ENCODE results near the gene ATXN3L. TPM values are rescaled to one million over a fixed set of nuclear protein-coding genes. Genes with fewer than 3 reads are reported as not detected.
A peak's percentile ranks its signal among the peaks of the same experiment; 100 is the strongest.

The ATXN3L gene
- total RNA-seq, 6 experiments from 2014 or later = not detected

- no peak overlapping the region for H3K27ac ChIP-seq
- ATAC-seq (no peak), DNase-seq (no peak)
- no peaks in the 10 kb centered on the region for H3K36me3 ChIP-seq
- H3K4me1 ChIP-seq = no peaks in the 10 kb centered on the region
- H3K27me3 ChIP-seq = no peaks in the 10 kb centered on the region
- no peak for TF ChIP-seq CTCF (IDR thresholded peaks at IDR 0.05)
- TF ChIP-seq POLR2A (IDR thresholded peaks at IDR 0.05) = no peak
- intact Hi-C loops (cut with DNase I) = no loop called here
- peaks cover 0 to 7% (median 0%) of the 10 kb centered on the region in 4 donors for H3K9me3 ChIP-seq
- WGBS (ENCODE audit: insufficient coverage, low coverage, low lambda C conversion rate, missing lambda C conversion rate) = 60% methylated on average over 1 of the region's 1 CpG
- no peak overlapping the region for H3K4me3 ChIP-seq
Observed at GRCh38 chrX:13283950-13284546, 35.8 kb downstream of the ATXN3L start.

- no peak for TF ChIP-seq CTCF (IDR thresholded peaks at IDR 0.05)
- no peak for TF ChIP-seq POLR2A (IDR thresholded peaks at IDR 0.05)
- Histone ChIP-seq H3K4me1 (no peaks in the 10 kb centered on the region), H3K4me3 (no peak overlapping the region), H3K27ac (no peak overlapping the region), H3K9me3 (peaks cover 0 to 7% (median 0%) of the 10 kb centered on the region in 4 donors), H3K36me3 (no peaks in the 10 kb centered on the region), H3K27me3 (no peaks in the 10 kb centered on the region)
- ATAC-seq (peak in 1 of 4 donors; percentile 27), DNase-seq (no peak)
- intact Hi-C loops (cut with DNase I) = no loop called here
- WGBS (ENCODE audit: insufficient coverage, low coverage, low lambda C conversion rate, missing lambda C conversion rate) = 23% methylated on average over 2 of the region's 2 CpGs
Observed at GRCh38 chrX:13283512-13283911, 36.3 kb downstream of the ATXN3L start.

- Histone ChIP-seq H3K9me3 (peaks cover 0 to 7% (median 0%) of the 10 kb centered on the region in 4 donors), H3K27ac (no peak overlapping the region), H3K4me3 (no peak overlapping the region), H3K4me1 (no peaks in the 10 kb centered on the region), H3K36me3 (no peaks in the 10 kb centered on the region), H3K27me3 (no peaks in the 10 kb centered on the region)
- WGBS (ENCODE audit: insufficient coverage, low coverage, low lambda C conversion rate, missing lambda C conversion rate) = 55% methylated on average over 5 of the region's 6 CpGs
- no peak for TF ChIP-seq CTCF (IDR thresholded peaks at IDR 0.05)
- TF ChIP-seq POLR2A (IDR thresholded peaks at IDR 0.05) = no peak
- DNase-seq (no peak), ATAC-seq (no peak)
- intact Hi-C loops (cut with DNase I) = no loop called here
Observed at GRCh38 chrX:13281289-13281688, 38.6 kb downstream of the ATXN3L start.

- Histone ChIP-seq H3K27me3 (no peaks in the 10 kb centered on the region), H3K36me3 (no peaks in the 10 kb centered on the region), H3K4me1 (no peaks in the 10 kb centered on the region), H3K4me3 (no peak overlapping the region), H3K27ac (no peak overlapping the region), H3K9me3 (no peaks in the 10 kb centered on the region)
- intact Hi-C loops (cut with DNase I) = no loop called here
- 70% methylated on average over 9 of the region's 9 CpGs for WGBS (ENCODE audit: insufficient coverage, low coverage, low lambda C conversion rate, missing lambda C conversion rate)
- DNase-seq (no peak), ATAC-seq (no peak)
- TF ChIP-seq CTCF (IDR thresholded peaks at IDR 0.05) (no peak), POLR2A (IDR thresholded peaks at IDR 0.05) (no peak)
Observed at GRCh38 chrX:13279279-13280018, 40.4 kb downstream of the ATXN3L start.

Data from right lobe of liver (tissue), 6 donors.